DND-41 (cell line): ENCODE measurements around the gene SMPX.

Experiments used
- ATAC-seq: fragments of 200-7000 bp; cut with Tn5 transposase; 3 replicates; pipeline ENCODE4 v1.9.1; 2021; ENCODE audit warnings: low read depth; ENCODE audit not compliant: insufficient read depth
- DNase-seq: peaks from one replicate; pipeline ENCODE4 v3.0.0-alpha.2; 2020
- H2AFZ ChIP-seq: 2 replicates; pipeline ENCODE4 v1.6.0; 2012; ENCODE audit warnings: low read depth, low read length
- H3K27ac ChIP-seq: 2 replicates; pipeline ENCODE4 v1.5.1; 2012; ENCODE audit warnings: low read length, inconsistent platforms
- H3K27me3 ChIP-seq: fragments of 200-600 bp; sonication (generic); 2 replicates; pipeline ENCODE4 v1.6.0; 2012; ENCODE audit warnings: low read length, mild to moderate bottlenecking, inconsistent platforms; ENCODE audit not compliant: insufficient read depth, poor library complexity
- H3K36me3 ChIP-seq: 2 replicates; pipeline ENCODE4 v1.5.1; 2012; ENCODE audit warnings: low read length, inconsistent platforms; ENCODE audit not compliant: insufficient read depth
- H3K4me1 ChIP-seq: 2 replicates; pipeline ENCODE4 v1.5.1; 2012; ENCODE audit warnings: mild to moderate bottlenecking, low read length; ENCODE audit not compliant: insufficient read depth
- H3K4me2 ChIP-seq: 2 replicates; pipeline ENCODE4 v1.6.0; 2012; ENCODE audit warnings: mild to moderate bottlenecking, moderate library complexity, low read length, inconsistent platforms; ENCODE audit not compliant: insufficient read depth
- H3K4me3 ChIP-seq, 2 experiments: fragments of 200-600 bp in 1 of 2; shearing (Covaris generic) in 1 of 2; 2 replicates each; pipeline ENCODE4 v1.5.1; 2012 to 2016; ENCODE audit warnings: inconsistent platforms in 2 of 2, low read length in 2 of 2, mild to moderate bottlenecking in 2 of 2, low read depth in 1 of 2, moderate library complexity in 1 of 2
- H3K79me2 ChIP-seq: 2 replicates; pipeline ENCODE4 v1.6.0; 2012; ENCODE audit warnings: low read length, inconsistent platforms; ENCODE audit not compliant: insufficient read depth
- H3K9ac ChIP-seq: 2 replicates; pipeline ENCODE4 v1.6.0; 2012; ENCODE audit warnings: low read depth, mild to moderate bottlenecking, inconsistent platforms, low read length, moderate library complexity
- H3K9me3 ChIP-seq: 2 replicates; pipeline ENCODE4 v1.5.1; 2012; ENCODE audit warnings: low read length, moderate library complexity, mild to moderate bottlenecking, inconsistent platforms; ENCODE audit not compliant: insufficient read depth, severe bottlenecking
- H4K20me1 ChIP-seq: 2 replicates; pipeline ENCODE4 v1.6.0; 2012; ENCODE audit warnings: low read length; ENCODE audit not compliant: insufficient read depth
- EZH2 ChIP-seq: IDR thresholded peaks from 3 replicates; pipeline ENCODE4 v1.6.1; 2012; ENCODE audit warnings: borderline replicate concordance, low read depth, mild to moderate bottlenecking, moderate library complexity, low read length, inconsistent platforms; ENCODE audit not compliant: severe bottlenecking
- TF ChIP-seq, protein P1 (sequence below): IDR thresholded peaks from 2 replicates; pipeline ENCODE4 v1.5.1; 2012; ENCODE audit warnings: borderline replicate concordance, low read length, moderate library complexity, mild to moderate bottlenecking; ENCODE audit not compliant: poor library complexity, severe bottlenecking; ENCODE audit errors: extremely low read depth

The SMPX gene

GRCh38 chrX:21658152-21658737 lies 99.7 kb downstream of the SMPX start, which contains the start of gene KLHL34:
TSS of gene KLHL34 (minus strand) at chrX:21658330. CDS start at chrX:21657788, 542 bp downstream.
- DNase-seq = no peak
- H3K27me3 ChIP-seq = no peaks in the 10 kb centered on the region
- H3K9me3 ChIP-seq = no peaks in the 10 kb centered on the region
- TF ChIP-seq EZH2 = no peak
- TF ChIP-seq, protein P1, sequence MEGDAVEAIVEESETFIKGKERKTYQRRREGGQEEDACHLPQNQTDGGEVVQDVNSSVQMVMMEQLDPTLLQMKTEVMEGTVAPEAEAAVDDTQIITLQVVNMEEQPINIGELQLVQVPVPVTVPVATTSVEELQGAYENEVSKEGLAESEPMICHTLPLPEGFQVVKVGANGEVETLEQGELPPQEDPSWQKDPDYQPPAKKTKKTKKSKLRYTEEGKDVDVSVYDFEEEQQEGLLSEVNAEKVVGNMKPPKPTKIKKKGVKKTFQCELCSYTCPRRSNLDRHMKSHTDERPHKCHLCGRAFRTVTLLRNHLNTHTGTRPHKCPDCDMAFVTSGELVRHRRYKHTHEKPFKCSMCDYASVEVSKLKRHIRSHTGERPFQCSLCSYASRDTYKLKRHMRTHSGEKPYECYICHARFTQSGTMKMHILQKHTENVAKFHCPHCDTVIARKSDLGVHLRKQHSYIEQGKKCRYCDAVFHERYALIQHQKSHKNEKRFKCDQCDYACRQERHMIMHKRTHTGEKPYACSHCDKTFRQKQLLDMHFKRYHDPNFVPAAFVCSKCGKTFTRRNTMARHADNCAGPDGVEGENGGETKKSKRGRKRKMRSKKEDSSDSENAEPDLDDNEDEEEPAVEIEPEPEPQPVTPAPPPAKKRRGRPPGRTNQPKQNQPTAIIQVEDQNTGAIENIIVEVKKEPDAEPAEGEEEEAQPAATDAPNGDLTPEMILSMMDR = no peak
- no peak within 1 kb of the TSS for H3K4me2 ChIP-seq
- no peaks in the 10 kb centered on the region for H4K20me1 ChIP-seq
- no peak within 1 kb of the TSS for H3K4me3 ChIP-seq
- H2AFZ ChIP-seq = no peak within 1 kb of the TSS
- H3K27ac ChIP-seq = no peak within 1 kb of the TSS
- H3K9ac ChIP-seq = no peak within 1 kb of the TSS
- H3K36me3 ChIP-seq = peaks cover 2% of the 10 kb centered on the region; the same call in 1 of the 2 replicates
- no peak for ATAC-seq
- no peaks in the 10 kb centered on the region for H3K79me2 ChIP-seq
- no peaks in the 10 kb centered on the region for H3K4me1 ChIP-seq

DNA sequence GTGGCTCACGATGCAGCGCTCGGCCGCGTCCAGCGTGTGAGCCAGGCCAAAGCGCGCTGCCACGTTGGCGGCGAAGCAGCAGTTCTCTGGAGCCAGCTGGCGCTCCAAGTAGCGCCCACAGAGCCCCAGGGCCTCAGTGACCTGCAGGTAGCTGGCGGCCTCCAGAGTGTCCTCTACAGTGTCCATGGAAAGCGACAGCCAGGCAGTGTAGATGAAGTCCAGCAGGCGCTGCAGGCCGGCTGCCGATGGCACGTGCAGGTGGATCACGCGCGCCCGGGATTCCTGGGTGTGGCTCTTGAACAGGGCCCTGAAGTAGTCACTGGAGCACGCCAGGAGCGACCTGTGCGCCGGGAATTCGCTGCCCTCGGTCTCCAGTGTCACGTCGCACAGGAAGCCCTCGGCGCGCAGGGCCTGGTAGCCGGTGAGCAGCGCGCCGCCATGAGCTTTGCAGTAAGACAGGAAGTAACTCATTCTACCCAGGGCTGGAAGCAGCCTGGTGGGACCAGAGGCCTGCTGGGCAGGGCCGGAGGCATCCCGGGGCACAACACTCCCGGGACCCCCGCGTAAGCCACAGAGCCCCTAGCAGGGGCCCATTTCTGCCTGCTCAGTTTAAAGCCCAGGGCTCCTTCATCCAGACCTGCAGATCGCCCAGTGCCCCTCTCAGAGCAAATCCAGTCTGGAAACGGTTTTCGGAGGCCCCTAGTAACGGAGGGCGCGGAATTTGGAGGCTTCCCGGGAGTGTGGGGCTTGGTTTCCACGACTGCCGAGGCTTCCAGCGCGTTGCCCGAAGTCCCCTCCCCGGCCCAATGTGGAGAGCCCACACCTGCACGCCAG lies 100.4 kb downstream of the SMPX start:
- Histone ChIP-seq H3K36me3 (peaks cover 2% of the 10 kb centered on the region; the same call in 1 of the 2 replicates), H3K27me3 (no peaks in the 10 kb centered on the region), H3K4me3 (no peak overlapping the region), H3K4me1 (no peaks in the 10 kb centered on the region), H2AFZ (no peak overlapping the region), H3K9ac (no peak overlapping the region), H3K79me2 (no peaks in the 10 kb centered on the region), H3K9me3 (no peaks in the 10 kb centered on the region), H4K20me1 (no peaks in the 10 kb centered on the region), H3K4me2 (no peak overlapping the region), H3K27ac (no peak overlapping the region)
- DNase-seq = no peak
- ATAC-seq = no peak
- TF ChIP-seq, protein P1 = no peak
- TF ChIP-seq EZH2 = no peak

- no peak overlapping the region for H3K4me2 ChIP-seq
- peaks cover 2% of the 10 kb centered on the region; the same call in 1 of the 2 replicates for H3K36me3 ChIP-seq
- no peak for TF ChIP-seq EZH2
- TF ChIP-seq, protein P1 = no peak
- no peak overlapping the region for H3K27ac ChIP-seq
- H3K4me3 ChIP-seq = no peak overlapping the region
- no peak overlapping the region for H3K9ac ChIP-seq
- no peaks in the 10 kb centered on the region for H3K79me2 ChIP-seq
- no peaks in the 10 kb centered on the region for H3K27me3 ChIP-seq
- DNase-seq (no peak), ATAC-seq (no peak)
- H3K9me3 ChIP-seq = no peaks in the 10 kb centered on the region
- no peaks in the 10 kb centered on the region for H4K20me1 ChIP-seq
- H3K4me1 ChIP-seq = no peaks in the 10 kb centered on the region
- no peak overlapping the region for H2AFZ ChIP-seq
These were observed 101.2 kb downstream of the SMPX start for GRCh38 chrX:21656587-21657317.
